ENCODE data around the gene NAALADL2.
"Not testable (repeated sequence)": the region's sequence is repeated elsewhere in the genome, so short reads cannot be mapped to it uniquely, and the experiment has no call there.

Gene NAALADL2

GRCh38 chr3:175453361-175453760 lies 594.2 kb downstream of the NAALADL2 start:
- DNase-seq = no peak

DNA sequence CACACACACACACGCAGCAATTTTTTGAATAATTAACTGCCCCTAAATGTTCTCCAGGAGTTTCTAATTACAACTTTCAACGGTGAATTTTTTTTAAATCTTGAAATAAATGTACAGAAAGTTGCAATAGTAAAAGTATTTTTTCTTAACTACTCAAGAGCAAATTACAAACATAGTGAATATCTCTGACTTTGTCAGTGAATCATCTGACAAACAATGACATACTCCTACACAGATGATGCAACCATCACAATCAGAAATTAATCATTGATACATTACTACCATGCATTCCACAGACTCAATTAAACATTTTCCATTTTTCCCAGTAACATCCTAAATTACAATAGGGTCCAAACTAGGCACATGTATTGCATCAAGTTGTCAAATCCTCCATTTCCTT lies 597.3 kb downstream of the NAALADL2 start:
- no peak for DNase-seq

DNA sequence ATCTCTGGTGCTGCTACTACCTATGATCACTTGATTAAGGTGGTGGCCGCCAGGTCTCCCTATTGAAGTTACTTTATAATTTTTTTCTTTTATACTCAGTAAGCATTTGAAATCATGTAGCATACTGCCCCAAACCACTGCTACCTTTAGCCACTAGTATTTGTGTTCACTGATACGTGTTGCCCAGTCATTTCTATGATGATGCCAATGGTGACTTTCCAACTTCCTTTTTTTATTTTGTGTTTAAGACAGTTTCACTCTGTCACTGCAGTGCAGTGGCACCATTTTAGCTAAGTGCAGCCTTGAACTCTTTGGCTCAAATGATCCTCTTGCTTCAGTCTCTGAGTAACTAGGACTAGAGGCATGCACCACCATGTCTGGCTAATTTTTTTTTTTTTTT lies 598.2 kb downstream of the NAALADL2 start:
- no peak for DNase-seq

- not testable (repeated sequence) for DNase-seq
These were observed 601.8 kb downstream of the NAALADL2 start for GRCh38 chr3:175460849-175461399.

- DNase-seq = no peak
These were observed 605.2 kb downstream of the NAALADL2 start for GRCh38 chr3:175464362-175464761.

GRCh38 chr3:175469124-175469523 lies 610.0 kb downstream of the NAALADL2 start:
- DNase-seq = no peak

DNA sequence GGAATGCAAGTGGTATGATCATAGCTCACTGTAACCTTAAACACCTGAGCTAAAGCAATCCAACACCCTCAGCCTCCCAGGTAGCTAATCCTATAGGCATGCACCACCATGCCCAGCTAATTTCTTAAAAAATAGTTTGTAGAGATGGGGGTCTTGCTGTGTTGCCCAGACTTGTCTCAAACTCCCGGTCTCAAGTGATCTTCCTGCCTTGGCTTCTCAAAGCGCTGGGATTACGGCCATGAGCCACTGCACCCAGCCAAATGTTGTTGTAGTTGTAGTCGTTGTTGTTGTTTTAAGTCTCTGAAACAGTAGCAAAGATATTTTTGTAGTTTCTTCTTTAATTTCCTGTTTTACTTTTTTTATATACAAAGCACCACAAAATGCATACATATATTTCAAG lies 616.6 kb downstream of the NAALADL2 start:
- no peak for DNase-seq

DNA sequence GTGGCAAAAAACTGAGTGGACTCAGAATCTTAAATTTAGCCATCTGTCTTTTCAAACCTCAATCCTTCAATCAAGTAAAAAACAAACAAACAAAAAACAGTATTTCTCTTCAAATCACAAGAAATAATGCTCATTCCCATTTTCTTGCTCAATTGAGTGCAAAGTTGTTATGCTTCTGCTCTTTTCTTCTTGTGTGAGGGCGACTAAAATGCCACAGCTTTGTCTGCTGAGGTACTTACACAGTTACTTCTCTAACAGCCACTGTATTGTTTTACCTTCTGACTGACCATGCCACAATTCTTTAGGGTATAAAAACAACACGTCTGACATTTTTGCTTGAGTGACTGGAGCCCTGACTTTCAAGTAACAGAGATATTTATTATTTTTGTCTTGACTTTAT lies 617.4 kb downstream of the NAALADL2 start:
- DNase-seq = no peak

DNA sequence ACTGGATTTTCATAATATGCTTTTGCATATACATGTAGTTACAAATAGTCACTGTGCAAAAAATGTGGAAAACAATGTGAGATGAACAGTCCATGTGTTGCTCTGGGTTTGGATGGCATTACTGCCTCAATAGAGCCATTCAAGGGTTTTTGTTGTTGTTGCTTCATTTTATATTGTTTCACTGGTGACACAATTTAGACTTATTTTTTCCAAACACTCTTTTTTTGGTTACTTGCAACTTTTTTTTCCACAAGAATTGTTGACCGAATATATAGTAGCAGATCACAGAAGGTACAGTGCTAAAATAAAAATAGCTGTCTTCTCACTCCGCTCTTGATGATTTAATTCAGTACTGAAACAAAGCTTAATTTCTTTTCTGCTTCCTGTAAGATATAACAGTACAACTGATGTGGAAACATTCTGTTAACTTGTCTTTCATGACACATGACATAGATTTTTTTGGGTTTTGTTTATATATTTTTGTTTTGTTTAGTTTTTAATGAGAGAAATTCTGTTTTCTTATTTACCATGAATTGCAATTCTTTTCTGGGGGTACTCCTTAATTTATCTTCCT lies 618.6 kb downstream of the NAALADL2 start:
- DNase-seq = no peak

DNA sequence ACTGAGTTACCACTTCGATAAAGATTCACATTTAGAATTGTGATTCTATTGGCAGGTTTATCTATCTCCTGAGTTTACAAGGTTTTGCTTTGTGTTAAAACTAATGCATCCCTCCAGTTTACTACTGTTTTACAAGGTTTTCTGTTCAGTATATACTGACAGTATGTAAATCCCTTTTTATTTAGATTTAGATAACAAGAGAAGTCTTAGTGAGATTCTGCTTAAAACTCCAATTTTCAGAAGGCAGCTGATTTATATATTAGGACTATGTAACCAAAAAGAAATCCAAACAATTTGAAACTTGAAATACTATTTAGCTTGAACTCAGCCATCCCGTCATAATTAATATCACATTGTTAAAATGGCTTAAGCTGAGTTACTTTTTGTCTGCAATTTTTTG lies 619.2 kb downstream of the NAALADL2 start:
- DNase-seq = no peak

DNA sequence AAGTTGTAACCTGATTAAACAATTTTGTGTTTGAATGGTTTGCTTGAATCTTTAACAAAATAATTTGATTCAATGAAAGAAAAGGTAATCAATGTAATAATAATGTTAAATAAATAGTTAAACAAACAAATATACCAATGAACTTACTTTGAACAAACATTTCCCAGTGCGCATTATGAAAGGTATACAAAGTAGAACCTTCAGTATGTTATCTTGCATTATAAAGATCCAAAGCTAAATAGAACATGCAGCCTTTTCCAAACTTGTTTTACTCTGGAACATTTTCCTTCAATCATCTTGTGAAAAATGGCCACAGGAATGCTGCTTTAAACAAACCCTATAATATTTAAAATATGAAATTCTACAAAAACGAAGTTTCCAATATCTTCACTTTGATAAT lies 620.0 kb downstream of the NAALADL2 start:
- no peak for DNase-seq

GRCh38 chr3:175479800-175480199 lies 620.7 kb downstream of the NAALADL2 start:
- no peak for DNase-seq

DNA sequence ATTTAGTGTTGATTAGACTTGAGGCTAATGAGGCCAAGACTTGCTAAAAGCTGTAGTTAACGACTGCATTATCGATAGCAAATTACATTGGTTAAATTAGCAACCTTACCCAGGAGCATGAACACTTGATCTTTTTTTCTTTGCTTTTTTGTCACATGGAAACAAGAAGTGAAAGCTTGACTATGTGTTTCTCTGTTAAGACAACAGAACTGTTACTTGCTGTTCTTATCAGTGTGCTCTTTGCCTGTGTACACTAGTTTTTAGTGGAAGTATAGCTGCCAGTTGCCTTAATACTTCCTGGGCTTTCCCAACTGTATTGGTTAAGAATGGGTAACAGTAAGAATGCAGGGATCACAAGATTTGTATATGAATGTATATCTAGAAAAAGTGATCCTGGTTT lies 625.5 kb downstream of the NAALADL2 start:
- DNase-seq = no peak

DNA sequence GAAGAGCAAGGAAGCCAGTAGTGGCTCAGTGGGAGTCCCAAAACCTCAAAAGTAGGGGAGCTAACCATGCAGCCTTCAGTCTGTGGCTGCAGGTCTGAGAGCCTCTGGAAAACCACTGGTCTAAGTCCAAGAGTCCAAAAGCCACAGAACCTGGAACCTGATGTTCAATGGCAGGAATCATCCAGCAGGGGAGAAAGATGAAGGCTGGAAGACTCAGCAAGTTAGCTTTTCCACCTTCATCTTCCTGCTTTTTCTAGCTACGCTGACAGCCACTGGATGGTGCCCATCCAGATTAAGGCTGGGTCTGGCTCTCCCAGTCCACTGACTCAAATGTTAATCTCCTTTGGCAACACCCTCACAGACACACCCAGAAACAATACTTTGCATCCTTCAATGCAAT lies 626.3 kb downstream of the NAALADL2 start:
- no peak for DNase-seq

DNA sequence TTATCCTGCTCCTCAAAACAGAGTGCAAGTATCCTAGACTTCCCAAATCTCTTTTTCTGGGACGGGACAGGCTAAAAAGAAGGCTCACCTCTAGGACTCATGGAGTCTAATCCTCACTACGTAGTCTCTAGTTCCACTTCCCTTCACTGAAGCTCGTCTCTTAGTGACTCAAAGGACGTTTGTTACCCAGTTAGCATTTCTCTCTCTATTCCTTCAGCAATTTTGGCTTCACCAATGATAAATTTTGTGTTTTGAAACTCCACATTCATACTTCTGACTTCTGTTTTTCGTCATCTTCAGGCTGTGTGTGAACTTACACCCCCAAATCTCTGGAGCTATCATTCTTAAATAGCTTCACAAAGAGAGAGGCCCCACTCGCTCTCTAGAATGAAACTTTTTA lies 627.1 kb downstream of the NAALADL2 start:
- no peak for DNase-seq

- DNase-seq = no peak
These were observed 630.3 kb downstream of the NAALADL2 start for GRCh38 chr3:175489406-175489805.

GRCh38 chr3:175493301-175493700 lies 634.2 kb downstream of the NAALADL2 start:
- no peak for DNase-seq

DNA sequence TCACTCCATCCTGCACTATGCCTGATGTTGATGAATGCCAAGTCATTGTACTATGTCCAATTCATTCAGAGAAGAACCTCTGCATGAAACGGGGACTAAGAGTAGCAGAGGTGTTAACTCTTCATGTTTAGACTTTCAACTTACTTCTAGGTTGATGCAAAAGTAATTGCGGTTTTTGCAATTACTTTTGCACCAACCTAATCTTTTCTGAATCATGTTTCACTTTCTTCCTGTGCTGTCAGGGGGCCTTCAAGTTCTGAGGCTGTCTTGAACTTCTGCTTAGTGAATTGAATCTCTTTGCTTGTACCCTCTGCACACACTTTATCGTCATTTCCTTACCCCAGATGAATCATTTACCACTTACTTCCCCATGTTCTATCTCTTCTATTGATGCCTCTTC lies 636.2 kb downstream of the NAALADL2 start:
- DNase-seq = no peak

DNA sequence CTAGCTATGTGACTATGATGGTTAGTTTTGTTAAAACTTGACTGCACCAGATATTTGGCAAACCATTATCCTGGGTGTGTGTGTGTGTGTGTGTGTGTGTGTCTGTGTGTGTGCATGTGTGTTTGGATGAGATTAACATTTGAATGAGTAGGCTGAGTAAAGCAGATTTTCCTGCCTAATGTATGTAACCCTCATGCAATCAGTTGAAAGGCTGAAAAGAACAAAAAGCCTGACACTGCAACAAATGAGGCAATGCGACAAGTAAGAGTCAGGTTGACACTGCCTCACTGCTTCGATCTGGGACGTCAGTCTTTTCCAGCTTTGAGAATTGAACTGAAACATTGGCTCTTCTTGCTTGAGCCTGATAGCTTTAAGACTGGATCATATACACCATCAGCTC lies 643.0 kb downstream of the NAALADL2 start:
- DNase-seq = no peak

GRCh38 chr3:175511219-175511785 lies 652.2 kb downstream of the NAALADL2 start:
- DNase-seq = no peak

DNA sequence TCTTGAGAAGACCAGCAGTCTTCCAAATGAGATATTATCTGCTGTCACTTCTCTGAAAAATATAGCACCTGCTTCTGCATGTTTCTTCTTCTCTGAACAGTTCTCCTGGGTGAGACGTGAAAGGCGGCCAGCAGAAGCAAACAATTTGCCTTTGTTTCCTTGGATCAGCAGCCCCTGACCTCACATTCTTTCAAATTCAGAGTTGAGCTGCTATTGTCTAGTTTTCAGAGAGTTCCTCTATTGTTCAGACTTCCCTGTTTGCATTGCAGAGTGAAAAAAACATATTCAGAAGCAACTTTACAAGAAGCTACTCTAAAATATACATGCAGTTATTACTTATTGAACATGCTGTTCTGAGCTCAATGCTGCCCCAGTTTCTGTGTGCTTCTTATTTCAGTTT lies 653.6 kb downstream of the NAALADL2 start:
- DNase-seq = no peak

GRCh38 chr3:175518459-175518858 lies 659.3 kb downstream of the NAALADL2 start:
- DNase-seq = no peak

DNA sequence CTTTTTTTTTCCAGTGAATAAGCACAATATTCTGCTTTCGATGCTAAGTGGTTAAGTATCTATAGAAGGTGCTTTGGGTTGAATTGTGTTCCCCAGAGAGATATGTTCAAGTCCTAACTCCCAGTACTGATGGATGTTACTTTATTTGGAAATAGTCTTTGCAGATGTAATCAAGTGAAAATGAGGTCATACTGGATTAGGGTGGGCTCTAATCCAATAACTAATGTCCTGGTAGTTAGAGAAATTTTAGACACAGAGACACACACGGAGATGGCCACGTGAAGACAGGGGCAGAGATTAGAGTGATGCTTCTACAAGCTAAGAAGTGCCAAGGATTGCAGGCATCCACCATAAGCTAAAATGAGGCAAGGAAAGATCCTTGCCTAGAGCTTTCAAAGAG lies 662.3 kb downstream of the NAALADL2 start:
- DNase-seq = no peak

DNA sequence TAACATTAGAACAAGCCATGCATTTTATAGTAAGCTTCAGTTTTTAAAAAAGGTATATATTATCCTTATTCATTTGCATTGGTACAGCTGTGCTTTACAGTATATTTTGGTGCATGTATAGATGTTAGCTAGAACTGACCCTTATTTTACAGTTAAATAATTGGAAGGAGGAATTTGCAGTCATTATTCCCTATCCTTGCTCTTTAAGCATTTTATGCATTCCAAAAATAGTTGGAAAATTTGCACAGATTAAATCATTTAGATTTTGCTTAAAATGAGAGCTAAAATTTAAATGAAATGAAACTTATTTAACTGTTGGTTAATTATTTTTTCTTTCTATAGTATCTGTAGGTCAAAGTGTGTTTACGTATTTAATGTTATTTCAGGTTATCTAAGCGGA lies 667.1 kb downstream of the NAALADL2 start:
- no peak for DNase-seq

DNA sequence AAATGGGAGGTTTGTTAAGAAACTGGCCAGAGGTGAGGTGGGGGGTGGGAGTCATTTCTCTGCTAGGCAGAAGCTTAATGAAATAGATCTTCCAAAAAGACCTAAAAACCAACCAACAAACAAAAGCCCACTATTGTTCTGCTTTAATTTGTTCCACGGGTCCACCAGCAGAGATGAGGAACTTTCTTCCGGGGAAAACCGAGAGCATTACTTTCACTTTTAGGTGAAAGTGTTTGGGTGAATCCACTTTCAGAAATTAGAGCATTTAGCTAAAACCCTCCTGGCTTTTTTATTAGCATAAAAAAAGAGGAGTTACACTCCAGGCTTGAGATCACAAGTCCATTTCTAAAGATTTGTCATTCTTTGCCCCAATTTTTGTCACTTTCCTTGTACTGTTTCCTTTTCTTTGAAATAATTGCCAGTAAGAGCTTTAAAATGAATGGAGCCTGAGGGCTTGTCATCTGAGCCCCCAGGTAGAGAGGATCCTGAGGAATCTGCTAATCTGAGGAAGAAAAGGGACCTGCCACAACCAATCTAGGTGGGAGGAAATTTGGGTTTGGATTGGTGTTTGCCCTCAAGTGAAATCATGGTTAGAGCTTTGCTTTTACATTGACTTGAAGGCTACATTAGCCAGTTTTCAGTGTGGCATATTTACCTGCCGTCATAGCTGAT lies 667.6 kb downstream of the NAALADL2 start:
- no peak for DNase-seq

Measured in NCI-H1048 (cell line).